Measurements from ENCODE around the gene FBXW7.
A peak's percentile ranks its signal among the peaks of the same experiment; 100 is the strongest.

FBXW7 gene

DNA sequence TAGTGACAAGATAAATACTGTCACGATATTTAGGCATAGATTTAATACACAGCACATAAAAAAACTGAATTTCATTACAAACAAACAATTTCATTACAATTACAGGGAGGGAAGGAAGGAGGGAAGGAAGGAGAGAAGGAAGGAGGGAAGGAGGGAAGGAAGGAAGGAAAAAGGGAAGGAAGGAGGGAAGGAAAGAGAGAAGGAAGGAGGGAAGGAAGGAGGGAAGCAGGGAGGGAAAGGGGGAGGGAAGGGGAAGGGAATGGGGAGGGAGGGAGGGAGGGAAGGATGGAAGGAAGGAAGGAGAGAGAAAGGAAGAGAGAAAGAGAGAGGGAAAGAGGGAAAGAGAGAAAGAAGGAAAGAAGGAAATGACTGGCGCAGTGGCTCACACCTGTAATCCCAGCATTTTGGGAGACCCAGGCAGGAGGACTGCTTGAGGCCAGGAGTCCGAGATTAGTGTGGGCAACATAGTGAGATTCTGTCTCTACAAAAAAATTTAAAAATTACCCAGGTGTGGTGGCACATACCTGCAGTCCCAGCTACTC, 64.6 kb downstream of the FBXW7 start:
- DNase-seq (ENCODE audit: low read depth), result no peak

DNA sequence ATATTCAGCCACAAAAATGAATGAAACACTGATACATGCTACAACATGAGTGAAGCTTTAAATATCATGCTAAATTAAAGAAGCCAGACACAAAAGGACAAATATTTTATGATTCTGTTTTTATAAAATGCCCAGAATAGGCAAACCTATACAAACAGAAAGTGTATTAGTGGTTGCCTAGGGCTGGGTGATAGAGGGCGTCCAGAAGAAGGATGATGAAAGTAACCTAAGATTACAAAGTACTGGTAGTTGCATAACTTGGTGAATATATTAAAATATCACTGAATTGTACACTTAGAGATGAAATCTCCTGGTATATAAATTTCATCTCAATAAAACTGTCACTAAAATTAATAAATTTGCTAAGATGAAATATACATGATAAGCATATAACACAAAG, 67.5 kb downstream of the FBXW7 start:
- DNase-seq (ENCODE audit: low read depth), result no peak

DNA sequence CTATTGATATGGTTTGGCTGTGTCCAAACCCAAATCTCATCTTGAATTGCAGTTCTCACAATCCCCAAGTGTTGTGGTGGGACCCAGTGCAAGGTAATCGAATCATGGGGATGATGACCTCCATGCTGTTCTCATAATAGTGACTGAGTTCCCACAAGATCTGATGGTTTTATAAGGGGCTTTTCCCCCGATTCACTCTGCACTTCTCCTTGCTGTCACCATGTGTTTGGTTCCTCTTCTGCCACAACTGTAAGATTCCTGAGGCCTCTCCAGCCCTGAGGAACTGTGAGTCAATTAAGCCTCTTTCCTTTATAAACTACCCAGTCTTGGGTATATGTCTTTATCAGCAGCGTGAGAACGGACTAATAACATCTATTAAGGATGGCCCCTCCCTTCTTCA, 68.8 kb downstream of the FBXW7 start:
- no peak for DNase-seq (ENCODE audit: low read depth)

DNA sequence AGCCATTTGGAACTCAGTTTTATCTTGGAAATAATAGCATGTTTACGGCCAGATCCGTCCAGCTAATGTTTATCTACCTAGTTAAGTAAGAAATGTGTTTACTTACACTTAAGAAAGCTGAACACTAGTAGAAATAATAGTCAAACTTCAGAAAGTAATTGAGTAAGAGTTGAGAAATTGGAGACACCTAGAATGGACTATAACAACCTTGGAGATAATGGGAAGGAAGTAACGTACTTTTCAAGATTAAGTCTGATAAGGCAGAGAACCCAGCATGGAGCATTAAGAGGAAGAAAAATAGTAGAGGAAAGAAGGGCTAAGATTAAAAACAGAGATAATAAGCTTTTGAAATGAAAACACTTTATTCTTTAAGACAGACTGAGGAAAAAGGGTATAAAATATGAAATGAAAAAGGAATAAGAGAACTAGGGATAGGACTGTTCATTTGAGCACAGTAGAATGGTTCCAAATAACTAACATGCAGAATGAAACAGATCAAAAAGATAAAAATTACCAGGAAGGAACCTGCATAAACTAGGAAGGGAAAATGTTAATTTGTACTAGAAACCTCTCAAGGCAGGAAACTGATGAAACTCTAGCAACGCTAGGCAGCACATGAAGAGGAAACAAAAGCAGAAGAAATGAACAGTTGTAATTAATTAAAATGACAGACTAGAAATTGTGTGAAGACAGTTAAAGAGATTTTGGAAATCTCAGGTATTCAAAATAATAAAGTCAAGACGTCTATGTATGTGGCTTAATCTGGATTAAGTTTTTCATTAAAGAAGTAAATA, 71.7 kb downstream of the FBXW7 start:
- no peak for DNase-seq (ENCODE audit: low read depth)

GRCh38 chr4:152463562-152463961, 72.3 kb downstream of the FBXW7 start:
- DNase-seq (ENCODE audit: low read depth), result no peak

- DNase-seq (ENCODE audit: low read depth), result peak; percentile 26
Measured at GRCh38 chr4:152462695-152463094, 73.2 kb downstream of the FBXW7 start.

DNA sequence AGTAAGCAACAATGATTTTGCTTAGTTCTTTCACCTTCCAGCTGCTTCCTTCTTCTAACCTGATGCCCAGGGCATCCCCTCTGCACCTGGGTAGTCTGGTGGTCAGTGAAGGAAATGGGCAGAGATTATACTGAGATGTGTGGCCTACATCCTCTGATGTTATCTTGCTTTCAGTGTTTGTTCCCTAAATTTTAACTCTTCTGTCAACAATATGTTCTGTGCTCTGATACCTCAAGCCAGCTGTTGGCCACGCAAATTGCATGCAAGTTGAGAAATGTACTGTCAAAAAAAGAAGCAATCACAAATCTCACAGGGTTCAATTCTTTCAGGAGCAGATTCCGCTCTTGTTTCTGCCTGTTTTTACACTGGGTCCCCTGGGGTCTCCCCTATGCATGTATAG, 73.8 kb downstream of the FBXW7 start:
- DNase-seq (ENCODE audit: low read depth), result no peak

GRCh38 chr4:152460488-152460887, 75.4 kb downstream of the FBXW7 start:
- DNase-seq (ENCODE audit: low read depth), result peak; percentile 70

- no peak for DNase-seq (ENCODE audit: low read depth)
Measured at GRCh38 chr4:152459326-152459725, 76.6 kb downstream of the FBXW7 start.

DNA sequence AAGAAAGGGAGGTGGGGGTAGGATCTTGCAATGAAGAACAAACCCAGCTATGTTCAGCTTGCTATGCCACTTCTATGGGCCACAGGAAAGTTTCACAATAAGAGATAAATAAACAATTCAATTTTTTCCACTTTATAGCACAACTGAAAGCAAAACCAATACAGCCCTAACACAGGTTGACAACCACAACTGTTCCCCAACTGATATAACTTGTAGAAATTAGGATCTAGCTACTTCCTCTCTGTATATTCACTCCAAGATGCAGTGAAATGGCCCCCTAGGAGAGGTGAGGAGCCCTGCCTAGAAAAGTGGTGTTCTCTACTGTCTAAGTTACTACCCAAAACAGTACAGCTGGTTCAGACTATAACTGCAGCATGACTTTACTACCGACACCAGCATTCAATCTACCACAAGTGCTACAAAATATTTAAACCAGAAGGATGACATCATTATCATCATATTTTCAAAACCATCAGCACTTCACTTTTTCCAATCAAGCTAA, 77.0 kb downstream of the FBXW7 start:
- DNase-seq (ENCODE audit: low read depth), result no peak

- no peak for DNase-seq (ENCODE audit: low read depth)
Measured at GRCh38 chr4:152456609-152457008, 79.3 kb downstream of the FBXW7 start.

DNA sequence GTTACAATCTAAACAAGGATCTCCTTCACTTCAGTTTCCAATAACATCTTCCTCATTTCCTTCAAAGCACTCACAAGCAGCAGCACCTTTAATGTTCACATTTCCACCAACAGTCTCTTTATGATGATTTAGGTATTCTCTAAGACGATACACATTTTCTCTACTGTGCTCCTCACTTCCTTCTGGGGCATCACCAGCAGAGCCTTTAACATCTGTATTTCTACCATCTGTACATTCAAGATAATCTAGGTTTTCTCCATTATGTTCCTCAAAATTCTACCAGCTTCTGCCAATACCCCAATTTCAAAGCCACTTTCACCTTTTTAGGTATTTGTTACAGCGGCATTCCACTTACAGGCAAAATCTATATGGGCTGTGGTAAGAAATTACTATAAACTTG, 80.6 kb downstream of the FBXW7 start:
- DNase-seq (ENCODE audit: low read depth), result no peak

DNA sequence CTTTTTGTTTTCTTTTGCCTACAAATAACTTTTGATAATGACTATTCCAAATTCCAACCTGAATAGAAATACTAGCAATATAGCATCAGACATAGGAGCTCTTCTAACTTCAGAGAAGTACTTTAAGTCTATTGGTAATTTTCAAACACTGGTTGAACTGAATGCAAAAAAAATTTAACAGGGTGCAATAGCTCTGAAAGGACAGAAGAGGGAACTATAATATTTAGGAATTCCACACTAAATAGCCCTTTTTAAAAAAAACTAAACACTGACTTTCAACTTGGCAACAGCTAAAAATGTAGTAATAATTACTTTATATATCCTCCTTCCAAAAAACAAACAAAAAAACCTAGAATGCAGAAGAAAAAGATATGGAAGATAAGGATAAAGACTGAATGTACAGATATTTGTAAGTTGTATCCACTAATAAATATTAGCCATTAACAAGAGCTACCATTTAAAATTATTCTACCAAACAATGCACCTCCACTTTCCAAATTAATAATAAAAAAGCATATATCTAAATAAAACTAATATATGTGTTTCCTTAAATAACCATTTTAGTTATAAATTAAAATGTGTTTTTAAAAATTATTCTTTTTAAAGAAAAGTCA, 81.4 kb downstream of the FBXW7 start:
- DNase-seq (ENCODE audit: low read depth), result peak; percentile 60

- no peak for DNase-seq (ENCODE audit: low read depth)
Measured at GRCh38 chr4:152451496-152451895, 84.4 kb downstream of the FBXW7 start.

DNA sequence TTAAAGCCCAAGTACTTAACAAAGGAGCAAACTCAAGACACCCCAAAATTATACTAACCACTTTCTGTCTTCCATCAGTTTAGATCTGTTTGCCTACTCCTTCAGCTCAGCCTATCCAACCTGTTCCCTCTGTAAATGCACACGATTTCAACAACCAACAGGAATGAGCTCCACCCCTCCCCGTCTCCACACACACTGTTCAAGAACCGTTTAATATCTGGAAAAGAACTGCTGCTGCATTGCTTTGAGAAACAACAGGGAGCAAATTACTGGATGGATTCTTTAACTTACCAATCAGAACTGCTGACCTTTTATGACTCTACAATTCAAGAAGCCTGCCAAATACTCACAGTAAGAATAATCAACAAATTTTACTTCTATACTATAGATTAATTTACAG, 87.0 kb downstream of the FBXW7 start:
- no peak for DNase-seq (ENCODE audit: low read depth)

GRCh38 chr4:152448038-152448707, 87.7 kb downstream of the FBXW7 start:
- no peak for DNase-seq (ENCODE audit: low read depth)

DNA sequence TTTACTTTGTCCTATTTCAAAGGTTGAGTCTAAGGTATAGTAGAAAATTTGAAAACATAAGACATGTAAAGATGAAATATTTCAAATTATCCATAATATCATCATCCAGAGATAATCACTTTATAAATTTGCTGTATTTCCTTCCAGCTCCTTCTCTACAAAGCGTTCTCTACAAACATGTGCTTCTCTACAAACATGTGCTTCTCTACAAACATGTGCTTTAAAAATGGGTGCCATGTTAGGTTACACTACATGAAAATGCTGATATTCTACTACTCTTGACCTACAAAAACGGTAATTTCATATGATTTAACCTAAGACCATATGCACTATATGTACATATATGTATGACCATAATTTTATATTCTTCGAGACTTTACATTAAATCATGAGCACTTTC, 92.0 kb downstream of the FBXW7 start:
- no peak for DNase-seq (ENCODE audit: low read depth)

DNA sequence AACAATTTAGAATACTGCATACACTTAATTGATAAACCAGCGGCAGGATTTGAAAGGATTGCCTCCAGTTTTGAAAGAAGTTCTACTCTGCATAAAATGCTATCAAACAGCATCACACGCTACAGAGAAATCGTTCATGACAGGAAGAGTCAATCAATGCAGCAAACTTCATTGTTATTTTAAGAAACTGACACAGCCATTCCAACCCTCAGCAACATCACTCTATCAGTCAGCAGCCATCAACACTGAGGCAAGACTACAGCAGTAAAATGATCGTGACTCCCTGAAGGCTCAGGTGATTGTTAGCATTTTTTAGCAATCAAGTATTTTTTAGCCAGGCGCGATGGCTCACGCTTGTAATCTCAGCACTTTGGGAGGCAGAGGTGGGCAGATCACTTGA, 98.3 kb downstream of the FBXW7 start:
- no peak for DNase-seq (ENCODE audit: low read depth)

DNA sequence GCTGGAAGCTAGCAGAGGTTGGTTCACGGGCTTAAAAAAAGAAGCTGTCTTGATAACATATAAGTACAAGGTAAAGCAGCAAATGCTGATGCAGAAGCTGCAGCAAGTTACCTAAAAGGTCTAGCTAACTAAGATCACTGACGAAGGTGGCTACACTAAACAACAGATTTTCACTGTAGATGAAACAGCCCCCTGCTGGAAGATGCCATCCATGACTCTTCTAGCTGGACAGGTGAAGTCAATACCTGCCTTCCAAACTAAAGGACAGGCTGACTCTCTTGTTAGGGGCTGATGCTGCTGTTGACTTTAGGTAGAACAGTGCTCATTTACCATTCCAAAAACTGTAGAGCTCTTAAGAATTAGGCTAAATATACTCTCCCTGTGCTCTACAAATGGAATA, 99.5 kb downstream of the FBXW7 start:
- no peak for DNase-seq (ENCODE audit: low read depth)

GRCh38 chr4:152434011-152434410, 101.9 kb downstream of the FBXW7 start:
- DNase-seq (ENCODE audit: low read depth), result no peak

GRCh38 chr4:152431784-152432183, 104.1 kb downstream of the FBXW7 start:
- DNase-seq (ENCODE audit: low read depth), result no peak

DNA sequence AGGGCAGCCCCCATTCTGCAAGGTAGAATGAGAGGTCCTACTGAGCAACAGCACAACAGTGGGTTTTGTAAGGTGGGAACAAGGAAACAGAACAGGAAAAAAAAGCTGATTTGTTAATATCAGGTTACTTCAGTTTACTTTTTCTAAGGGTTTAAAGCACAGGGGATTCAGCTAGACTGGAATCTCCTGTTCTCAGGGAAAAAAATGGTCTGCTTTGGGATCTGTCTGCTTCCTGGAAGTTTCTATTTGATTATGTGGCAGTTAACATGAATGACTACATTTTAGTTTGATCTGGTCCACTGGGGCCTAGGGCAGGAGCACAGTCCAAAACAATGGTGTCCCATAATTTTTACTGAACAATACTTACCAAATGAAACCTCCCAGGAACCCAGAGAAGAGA, 104.6 kb downstream of the FBXW7 start:
- no peak for DNase-seq (ENCODE audit: low read depth)

DNA sequence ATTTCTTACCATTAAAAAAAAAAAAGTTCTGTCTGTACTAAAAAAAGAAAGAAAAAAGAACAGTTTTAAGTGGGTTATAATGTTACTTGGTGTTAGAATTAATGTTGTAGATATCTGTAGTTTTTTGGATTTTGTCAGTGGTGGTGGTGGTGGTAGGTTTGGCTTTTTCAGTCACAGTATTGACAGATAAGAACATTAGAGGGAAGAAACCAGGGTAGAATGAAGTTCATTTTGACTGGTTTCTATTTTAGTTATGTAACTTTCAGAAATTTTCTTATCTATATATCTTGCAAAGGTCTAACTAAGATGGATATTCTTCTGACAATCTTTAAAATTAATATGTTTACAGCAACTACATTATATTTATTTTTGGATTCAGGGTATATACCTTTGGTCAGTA, 105.4 kb downstream of the FBXW7 start:
- DNase-seq (ENCODE audit: low read depth), result no peak

Measured in ELR (cell line).